ENCODE data around the gene ELP2. TPM values are rescaled to one million over a fixed set of nuclear protein-coding genes. Genes with fewer than 3 reads are reported as not detected.

The ELP2 gene
- total RNA-seq, 2 donors from 2014 or later = 49.7 to 80.4 TPM

Other genes starting within 250 kb of the ELP2 start
- gene RPRD1A, start 62.3 kb upstream of the ELP2 start, total RNA-seq = 10 to 100 TPM; 72.7 to 81.5 TPM
- 100 to 1,000 TPM; 112 to 379 TPM for gene SLC39A6, start 559 bp upstream of the ELP2 start, total RNA-seq
- 1 to 10 TPM; 2.5 to 3.9 TPM for gene MOCOS, start 57.6 kb downstream of the ELP2 start, total RNA-seq
- 10 to 100 TPM; 25.1 to 52.5 TPM for gene FHOD3, start 167.8 kb downstream of the ELP2 start, total RNA-seq